ENCODE data around the gene RADIL.

The RADIL gene

GRCh38 chr7:4840079-4840501, 43.4 kb downstream of the RADIL start:
- Histone ChIP-seq H3K27me3 (ENCODE audit: control insufficient read depth, low read length) (no peaks in the 10 kb centered on the region), H3K9me3 (ENCODE audit: control insufficient read depth, insufficient read depth, low read length) (no peaks in the 10 kb centered on the region), H3K36me3 (ENCODE audit: control insufficient read depth, low read length) (no peaks in the 10 kb centered on the region), H3F3A (ENCODE audit: control insufficient read depth, insufficient read depth) (no peaks in the 10 kb centered on the region), H4K20me1 (ENCODE audit: control insufficient read depth, insufficient read depth, low read depth, low read length) (no peaks in the 10 kb centered on the region), H3K9me2 (replicated peaks; ENCODE audit: control insufficient read depth, low read length) (no peaks in the 10 kb centered on the region), H3K4me1 (ENCODE audit: control insufficient read depth, low read length) (no peaks in the 10 kb centered on the region), H3K27ac (ENCODE audit: low read depth, low read length) (no peak overlapping the region), H3K79me2 (ENCODE audit: control insufficient read depth, low read length) (no peaks in the 10 kb centered on the region), H3K4me2 (ENCODE audit: low read length) (no peak overlapping the region), H3K4me3 (ENCODE audit: low read length) (no peak overlapping the region)
- no peak for TF ChIP-seq EZH2phosphoT487 (IDR thresholded peaks at IDR 0.05; ENCODE audit: borderline replicate concordance, low read length)
- no peak for TF ChIP-seq CTCF (IDR thresholded peaks at IDR 0.05; ENCODE audit: low read depth, low read length, poor library complexity, severe bottlenecking)

DNA sequence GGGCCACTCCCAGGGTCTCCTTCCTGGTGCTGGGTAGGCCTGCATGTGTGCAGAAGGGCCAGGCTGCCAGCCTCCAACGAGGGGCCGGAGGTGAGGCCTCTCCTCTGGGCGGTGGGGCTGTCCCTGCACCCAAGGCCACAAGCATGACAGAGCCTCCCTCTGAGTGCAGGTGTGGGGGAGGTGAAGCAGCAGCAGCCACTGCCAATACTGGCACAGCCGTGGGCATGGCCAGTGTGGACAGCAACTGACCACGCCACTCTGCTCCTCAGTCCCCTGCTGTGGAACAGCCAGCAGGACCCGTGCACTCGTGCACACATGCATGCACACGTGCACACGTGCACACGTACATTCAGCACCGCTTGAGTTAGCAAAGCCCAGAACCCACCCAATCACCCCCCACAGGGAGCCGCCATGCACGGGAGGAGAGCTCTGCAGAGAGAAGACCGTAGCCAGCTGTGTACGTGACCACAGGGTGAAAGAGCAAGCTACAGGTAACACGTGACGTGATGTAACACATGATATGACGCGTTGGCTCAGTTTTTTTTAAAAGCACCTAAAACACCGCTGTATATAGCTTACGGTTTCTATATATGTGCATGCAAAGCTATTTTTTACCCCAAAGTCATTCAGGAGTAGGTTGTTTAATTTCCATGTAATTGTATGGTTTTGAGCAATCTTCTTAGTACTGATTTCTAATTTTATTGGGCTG, 44.7 kb downstream of the RADIL start:
- Histone ChIP-seq H3K9me3 (ENCODE audit: control insufficient read depth, insufficient read depth, low read length) (no peaks in the 10 kb centered on the region), H3K4me3 (ENCODE audit: low read length) (no peak overlapping the region), H3F3A (ENCODE audit: control insufficient read depth, insufficient read depth) (no peaks in the 10 kb centered on the region), H3K4me2 (ENCODE audit: low read length) (no peak overlapping the region), H3K4me1 (ENCODE audit: control insufficient read depth, low read length) (no peaks in the 10 kb centered on the region), H4K20me1 (ENCODE audit: control insufficient read depth, insufficient read depth, low read depth, low read length) (no peaks in the 10 kb centered on the region), H3K27ac (ENCODE audit: low read depth, low read length) (no peak overlapping the region), H3K36me3 (ENCODE audit: control insufficient read depth, low read length) (no peaks in the 10 kb centered on the region), H3K9me2 (replicated peaks; ENCODE audit: control insufficient read depth, low read length) (no peaks in the 10 kb centered on the region), H3K27me3 (ENCODE audit: control insufficient read depth, low read length) (no peaks in the 10 kb centered on the region), H3K79me2 (ENCODE audit: control insufficient read depth, low read length) (no peaks in the 10 kb centered on the region)
- TF ChIP-seq EZH2phosphoT487 (IDR thresholded peaks at IDR 0.05; ENCODE audit: borderline replicate concordance, low read length) (no peak), CTCF (IDR thresholded peaks at IDR 0.05; ENCODE audit: low read depth, low read length, poor library complexity, severe bottlenecking) (no peak)

DNA sequence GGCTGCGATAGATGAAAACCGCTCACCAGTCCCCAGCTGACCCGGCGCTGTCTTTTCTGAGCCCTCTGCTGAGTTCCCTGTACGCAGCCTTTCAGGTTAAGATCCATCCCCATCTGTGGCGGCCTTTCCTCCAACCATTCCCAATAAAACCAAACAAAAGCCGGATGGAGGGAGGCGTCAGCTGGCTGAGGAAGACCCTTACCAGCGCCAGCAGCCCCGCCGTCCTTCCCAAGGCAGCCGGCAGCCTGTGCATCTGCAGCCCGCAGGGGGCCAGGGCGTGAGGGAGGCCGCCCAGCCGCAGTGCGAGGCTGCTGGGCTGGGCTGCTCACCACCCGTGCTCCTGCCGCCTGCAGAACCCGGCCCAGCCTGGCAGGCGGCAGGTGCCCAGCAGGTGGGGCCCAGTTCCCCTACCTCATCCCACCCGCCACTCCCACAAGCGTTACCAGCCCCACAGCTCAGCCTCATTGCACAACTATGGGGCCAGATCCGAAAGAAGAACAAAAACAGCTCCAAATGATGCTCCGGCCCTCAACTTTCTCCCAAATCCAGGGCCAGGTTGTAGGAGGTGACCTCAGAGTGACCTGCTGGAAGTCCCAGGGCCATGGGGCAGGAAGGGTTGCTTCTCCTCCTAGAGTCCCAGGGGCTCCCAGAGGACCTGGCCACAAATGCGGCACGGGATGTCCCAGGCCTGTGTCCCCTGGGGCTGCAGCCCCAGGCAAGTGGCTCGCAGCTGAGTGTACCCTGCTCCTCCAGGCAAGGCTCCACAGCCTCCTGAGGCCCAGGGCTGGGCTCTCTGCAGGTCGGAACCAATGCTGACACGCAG, 45.5 kb downstream of the RADIL start:
- Histone ChIP-seq H3F3A (ENCODE audit: control insufficient read depth, insufficient read depth) (no peaks in the 10 kb centered on the region), H3K9me2 (replicated peaks; ENCODE audit: control insufficient read depth, low read length) (no peaks in the 10 kb centered on the region), H3K4me2 (ENCODE audit: low read length) (no peak overlapping the region), H3K4me3 (ENCODE audit: low read length) (no peak overlapping the region), H4K20me1 (ENCODE audit: control insufficient read depth, insufficient read depth, low read depth, low read length) (no peaks in the 10 kb centered on the region), H3K36me3 (ENCODE audit: control insufficient read depth, low read length) (no peaks in the 10 kb centered on the region), H3K4me1 (ENCODE audit: control insufficient read depth, low read length) (no peaks in the 10 kb centered on the region), H3K9me3 (ENCODE audit: control insufficient read depth, insufficient read depth, low read length) (no peaks in the 10 kb centered on the region), H3K27ac (ENCODE audit: low read depth, low read length) (no peak overlapping the region), H3K27me3 (ENCODE audit: control insufficient read depth, low read length) (no peaks in the 10 kb centered on the region), H3K79me2 (ENCODE audit: control insufficient read depth, low read length) (no peaks in the 10 kb centered on the region)
- TF ChIP-seq EZH2phosphoT487 (IDR thresholded peaks at IDR 0.05; ENCODE audit: borderline replicate concordance, low read length) (no peak), CTCF (IDR thresholded peaks at IDR 0.05; ENCODE audit: low read depth, low read length, poor library complexity, severe bottlenecking) (no peak)
